HG02763 (cell line): ENCODE measurements around the gene TMEM208.

Experiments used
- ATAC-seq: cut with Tn5 transposase; IDR thresholded peaks from one replicate; pipeline ENCODE4 v1.9.1; 2021; ENCODE audit warnings: mild to moderate bottlenecking, moderate library complexity; ENCODE audit not compliant: unreplicated experiment

Gene TMEM208

DNA sequence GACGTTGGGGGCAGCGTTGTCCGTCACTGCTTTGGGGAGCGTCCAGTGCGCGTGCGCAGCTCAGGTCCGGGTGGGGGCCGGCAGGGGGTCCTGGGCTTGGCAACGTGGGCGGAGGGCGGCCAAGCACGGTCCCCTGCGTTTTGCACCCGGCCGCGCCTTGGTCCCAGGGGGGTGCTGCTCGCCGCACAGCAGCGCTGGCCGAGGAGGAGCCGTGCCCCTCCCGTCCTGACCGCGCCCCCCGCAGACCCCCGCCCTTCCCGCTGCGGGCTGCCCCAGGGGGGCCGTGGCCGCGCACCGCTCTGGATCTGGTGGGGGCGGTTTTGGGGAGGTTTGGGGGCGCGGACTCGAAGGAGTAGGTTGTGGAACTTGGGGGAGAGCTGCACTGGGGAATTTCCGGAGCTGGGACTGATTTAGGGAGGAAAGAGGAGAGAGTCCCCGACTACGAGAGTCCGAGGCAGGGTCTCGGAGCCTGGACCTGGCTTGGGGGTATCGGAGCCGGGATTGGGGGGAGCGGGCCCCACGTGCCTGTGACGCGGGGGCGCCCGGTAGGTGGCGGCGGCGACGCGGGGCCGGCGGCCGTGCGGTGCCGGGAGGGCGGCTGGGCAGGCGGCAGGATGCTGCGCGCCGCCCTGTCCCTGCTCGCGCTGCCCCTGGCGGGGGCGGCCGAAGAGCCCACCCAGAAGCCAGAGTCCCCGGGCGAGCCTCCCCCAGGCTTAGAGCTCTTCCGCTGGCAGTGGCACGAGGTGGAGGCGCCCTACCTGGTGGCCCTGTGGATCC is 21.7 kb downstream of the TMEM208 start, which contains the start of gene SLC9A5:
Gene SLC9A5 (plus strand): TSS at position 579 of the 777 bp plus-strand sequence. CDS start 36 bp downstream, at position 615.
- ATAC-seq = no peak

DNA sequence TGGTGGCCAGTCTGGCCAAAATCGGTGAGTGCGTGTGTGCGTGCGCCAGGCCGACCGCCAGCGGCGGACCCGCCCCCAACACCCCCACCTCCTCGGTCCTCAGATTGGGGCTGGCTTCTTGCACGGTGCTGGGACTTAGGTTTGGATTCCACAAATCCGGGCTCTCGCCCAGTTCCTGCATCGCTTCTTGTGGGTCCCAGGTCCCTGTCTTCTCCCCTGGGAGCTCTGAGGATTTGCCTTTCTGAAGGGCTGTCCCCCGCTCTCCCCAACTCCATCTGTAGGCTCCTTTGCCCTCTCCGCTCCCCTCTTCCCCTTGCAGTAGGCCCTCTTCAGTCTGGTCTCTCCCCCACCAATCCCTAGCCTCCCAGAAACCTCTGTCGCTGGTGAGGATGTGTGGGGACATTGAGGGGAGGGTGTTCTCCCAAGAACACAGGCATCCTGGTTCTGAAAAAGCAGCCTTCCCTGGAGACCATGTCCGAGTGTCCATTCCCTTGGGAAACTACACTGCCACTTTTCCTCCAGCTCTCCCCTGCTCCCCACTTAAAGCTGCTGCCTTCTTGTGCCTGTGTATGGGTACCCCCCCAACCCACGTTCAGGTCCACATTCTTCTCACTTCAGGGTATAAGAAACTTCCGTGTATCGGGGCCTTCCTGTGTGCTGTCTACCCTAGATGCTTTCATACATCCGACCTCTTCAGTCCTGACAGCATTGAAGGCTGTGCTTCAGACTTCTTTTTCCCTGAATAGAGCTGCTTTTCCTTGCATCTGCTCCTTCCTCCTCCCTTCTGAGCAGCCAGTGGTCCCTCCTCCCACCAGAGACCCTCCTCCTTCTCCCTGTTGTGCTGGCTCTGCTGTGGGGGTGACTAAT is 22.5 kb downstream of the TMEM208 start:
- no peak for ATAC-seq

DNA sequence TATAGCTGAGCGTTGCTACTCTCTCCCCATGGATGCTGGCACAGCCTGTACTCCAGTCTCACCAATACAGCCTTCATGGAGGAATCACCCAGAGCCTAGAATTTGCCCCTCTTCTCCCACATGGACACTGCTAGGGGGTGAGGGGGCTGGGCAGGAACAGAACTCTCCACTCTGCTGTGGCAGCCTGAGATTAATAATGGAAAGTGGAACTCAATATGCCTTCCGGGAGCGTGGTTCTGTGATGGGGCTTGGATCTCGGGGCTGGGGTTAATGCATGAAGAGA is 23.1 kb downstream of the TMEM208 start:
- no peak for ATAC-seq

DNA sequence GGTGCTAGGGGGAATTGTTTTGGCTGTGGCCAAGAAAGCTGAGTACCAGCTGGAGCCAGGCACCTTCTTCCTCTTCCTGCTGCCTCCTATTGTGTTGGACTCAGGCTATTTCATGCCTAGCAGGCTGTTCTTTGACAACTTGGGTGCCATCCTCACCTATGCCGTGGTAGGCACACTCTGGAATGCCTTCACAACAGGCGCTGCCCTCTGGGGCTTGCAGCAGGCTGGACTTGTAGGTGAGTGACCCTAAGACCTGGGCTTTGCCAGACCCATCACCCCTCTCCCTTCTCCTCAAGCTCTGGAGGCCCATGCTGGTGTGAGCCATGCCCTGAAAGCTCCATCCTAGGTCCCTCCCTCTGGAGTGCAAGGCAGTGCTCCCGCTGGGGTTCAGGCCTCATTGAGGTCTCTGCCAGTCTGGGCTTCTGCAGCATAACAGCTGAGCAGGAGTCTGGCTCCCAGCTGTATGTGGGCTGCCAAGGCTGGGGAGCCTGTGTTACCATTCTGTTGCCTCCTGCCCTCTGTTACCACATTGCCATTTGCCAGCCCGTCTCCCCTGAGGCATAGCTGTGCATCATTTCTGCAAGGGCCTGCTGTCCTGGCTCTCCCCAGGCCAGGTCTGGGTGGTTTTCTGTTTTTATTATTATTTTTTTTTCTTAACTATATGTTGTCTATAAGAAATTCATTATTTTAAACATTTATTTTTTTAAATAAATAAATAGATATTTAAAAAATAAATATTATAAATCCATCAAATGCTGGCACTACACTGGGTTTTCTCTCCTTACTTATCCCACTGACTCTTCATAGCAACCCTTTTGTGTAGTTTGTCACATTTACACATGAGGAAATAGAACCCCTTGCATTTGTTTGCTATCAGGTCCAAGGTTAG is 25.9 kb downstream of the TMEM208 start:
- ATAC-seq = no peak

DNA sequence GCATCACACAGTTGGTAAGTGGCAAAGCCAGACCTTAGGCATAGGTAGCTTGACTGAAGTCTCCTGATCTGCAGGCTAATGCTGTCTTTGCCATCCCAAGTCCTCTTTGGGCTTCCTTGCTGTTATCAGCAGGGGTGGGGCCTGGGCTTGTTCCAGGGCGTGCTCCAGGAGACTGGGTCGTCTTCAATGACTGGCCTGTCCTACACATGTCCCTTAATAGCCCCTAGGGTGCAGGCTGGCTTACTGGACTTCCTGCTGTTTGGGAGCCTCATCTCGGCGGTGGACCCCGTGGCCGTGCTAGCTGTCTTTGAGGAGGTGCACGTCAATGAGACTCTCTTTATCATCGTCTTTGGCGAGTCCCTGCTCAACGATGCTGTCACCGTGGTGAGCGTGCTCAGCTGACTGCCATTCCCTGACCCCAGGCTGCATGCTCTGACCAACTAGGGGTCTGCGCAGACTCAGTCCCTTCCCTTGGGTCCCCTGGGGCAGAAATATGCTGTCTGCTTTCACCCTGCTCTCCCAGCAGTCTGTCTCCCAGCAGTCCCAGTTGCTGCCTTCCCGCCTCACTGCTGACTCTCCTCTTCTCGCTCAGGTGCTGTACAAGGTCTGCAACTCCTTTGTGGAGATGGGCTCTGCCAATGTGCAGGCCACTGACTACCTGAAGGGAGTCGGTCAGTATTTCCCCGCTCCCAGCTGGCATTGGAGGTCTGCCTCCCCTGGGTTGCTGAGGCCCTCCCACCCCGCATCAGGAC is 28.0 kb downstream of the TMEM208 start:
- no peak for ATAC-seq

DNA sequence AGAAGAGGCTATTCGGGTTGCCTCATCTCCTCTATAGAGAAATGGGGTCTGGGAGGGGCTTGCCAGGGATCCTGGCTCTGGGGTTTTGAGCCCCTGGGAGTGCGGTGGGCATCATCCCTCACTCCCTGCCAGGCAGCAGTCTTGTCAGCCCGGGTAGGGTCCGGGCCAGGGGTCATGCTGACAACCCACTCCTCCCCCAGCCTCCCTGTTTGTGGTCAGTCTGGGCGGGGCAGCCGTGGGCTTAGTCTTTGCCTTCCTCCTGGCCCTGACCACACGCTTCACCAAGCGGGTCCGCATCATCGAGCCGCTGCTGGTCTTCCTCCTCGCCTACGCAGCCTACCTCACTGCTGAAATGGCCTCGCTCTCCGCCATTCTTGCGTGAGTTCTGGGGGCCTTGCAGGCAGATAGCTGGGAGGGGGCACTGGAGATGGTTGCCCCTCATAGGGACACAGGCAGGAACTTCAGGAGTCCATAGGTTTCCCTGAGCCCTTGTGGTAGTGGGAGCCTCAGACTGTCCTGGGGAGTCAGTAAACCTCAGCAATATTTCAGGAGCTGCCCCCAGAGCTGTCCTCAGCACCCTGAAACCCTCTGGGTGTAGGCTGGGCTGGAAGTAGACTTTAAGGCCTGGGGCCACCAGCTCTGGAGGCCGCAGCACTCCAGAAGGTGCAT is 28.8 kb downstream of the TMEM208 start:
- no peak for ATAC-seq

DNA sequence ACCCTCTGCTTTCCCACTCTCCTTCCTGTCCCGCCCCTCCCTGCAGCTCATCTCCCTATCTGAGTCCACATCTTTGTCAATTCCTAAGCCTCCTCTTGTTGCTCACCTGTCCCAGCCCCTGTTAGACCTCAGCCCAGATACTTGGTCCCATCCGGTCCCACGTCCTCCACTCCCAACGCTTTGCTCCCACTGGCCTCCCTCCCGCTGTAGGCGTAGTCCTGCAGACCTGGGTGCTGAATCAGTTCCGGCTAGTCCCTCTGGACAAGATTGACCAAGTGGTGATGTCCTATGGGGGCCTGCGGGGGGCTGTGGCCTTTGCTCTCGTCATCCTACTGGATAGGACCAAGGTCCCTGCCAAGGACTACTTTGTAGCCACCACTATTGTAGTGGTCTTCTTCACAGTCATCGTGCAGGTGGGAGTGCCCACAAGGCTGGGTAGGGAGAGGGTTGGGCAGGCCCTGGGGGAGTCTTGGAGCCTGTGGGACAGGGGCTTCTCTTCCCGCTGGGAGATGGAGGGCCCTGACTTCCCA is 29.8 kb downstream of the TMEM208 start:
- ATAC-seq = no peak

DNA sequence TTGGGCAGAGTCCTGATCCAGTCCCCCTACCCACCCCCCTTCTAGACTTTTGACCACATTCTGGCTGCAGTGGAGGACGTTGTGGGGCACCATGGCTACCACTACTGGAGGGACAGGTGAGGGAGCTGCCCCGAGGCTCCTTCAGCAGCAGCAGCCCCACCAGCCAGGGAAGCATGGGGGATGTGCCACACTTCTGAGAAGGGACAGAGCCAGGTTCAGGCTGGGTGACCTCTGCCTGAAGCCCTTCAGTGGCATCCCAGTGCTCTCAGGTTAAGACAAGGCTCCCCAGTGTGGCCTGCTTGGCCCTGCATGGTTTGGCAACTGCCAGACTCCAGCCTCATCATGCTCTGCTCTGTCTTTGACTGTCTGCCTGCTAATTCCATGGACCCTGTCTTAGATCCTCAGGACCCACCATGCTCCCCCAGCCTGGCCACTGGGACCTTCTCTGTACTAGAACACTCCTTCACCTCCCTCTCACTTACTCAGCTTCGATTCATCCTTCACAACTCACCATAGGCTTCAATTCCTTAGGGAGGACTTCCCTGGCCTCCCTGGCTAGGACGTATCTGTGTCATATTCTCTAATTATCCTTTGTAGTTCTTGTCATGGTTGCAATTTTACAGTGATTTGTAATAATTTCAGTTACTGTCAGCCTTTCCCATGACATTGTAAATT is 30.7 kb downstream of the TMEM208 start:
- no peak for ATAC-seq

DNA sequence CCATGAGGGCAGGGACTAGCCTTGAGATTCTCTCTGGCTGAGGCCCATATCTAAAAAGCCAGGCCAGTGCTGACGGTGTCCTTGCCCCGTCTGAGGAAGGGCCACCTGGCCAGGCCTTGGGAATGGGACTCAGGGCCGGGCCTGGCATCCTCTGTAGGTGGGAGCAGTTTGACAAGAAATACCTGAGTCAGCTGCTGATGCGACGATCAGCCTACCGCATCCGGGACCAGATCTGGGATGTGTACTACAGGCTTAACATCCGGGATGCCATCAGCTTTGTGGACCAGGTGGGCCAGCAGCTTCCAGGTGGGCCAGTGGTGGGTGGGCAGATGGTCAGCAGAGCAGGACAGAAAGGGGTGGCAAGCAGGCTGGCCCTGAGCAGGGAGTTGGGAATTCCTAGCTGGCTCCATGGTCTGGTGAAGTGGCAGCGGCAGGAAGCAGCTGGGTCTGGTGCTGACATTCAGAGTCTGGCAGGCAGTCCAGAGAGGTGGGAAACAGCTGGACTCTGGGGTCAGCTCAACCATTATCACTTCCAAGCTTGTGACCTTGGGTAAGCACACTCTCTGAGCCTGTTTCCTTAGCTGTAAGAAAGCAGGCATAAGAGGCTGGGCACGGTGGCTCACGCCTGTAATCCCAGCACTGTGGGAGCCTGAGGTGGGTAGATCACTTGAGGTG is 31.4 kb downstream of the TMEM208 start:
- ATAC-seq = no peak

DNA sequence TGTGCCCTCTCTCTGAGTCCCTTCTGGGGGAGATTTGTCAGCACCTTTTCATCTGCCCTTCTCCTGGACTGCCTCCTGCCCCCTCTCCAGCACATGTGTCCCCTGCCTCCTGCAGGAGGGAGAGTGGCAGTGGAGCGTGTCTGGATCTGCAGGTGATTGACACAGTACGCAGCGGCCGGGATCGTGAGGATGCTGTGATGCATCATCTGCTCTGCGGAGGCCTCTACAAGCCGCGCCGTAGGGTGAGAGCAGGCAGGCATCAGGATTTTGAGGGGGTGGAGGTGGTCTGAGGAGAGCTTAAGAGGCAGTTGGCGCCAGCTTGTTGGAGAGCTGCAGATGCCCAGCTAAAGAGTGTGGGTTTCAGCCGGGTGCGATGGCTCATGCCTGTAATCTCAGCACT is 32.8 kb downstream of the TMEM208 start:
- ATAC-seq = no peak

DNA sequence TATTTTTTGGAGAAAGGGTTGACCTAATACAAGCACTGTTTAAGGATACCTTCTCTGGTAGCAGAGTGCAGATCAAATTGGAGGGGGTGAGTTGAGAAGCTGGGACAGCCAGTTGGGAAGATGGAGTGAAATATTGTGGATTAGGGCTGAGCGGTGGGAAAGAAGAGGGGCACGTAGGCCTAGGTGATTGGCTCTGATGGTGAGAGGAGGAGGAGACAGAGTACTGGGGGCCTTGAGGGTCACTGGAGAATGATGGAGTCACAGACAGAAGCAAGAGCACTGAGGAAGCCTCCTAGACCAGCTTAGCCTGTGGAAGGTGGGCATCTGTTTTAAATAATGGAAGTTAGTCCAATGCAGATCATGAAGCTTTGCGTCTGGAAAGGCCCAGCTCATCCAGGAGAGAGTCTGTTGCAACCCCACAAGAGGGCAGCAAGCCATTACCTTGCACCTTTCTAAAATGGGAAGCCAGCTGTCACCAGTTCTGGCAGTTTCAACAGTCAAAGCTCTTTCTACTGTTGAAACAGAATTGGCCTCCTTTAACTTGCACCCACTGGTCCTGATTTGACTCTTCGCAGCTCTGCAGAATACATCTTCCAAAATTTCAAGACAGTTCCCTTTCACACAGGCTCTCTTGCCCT is 33.6 kb downstream of the TMEM208 start:
- ATAC-seq = no peak

DNA sequence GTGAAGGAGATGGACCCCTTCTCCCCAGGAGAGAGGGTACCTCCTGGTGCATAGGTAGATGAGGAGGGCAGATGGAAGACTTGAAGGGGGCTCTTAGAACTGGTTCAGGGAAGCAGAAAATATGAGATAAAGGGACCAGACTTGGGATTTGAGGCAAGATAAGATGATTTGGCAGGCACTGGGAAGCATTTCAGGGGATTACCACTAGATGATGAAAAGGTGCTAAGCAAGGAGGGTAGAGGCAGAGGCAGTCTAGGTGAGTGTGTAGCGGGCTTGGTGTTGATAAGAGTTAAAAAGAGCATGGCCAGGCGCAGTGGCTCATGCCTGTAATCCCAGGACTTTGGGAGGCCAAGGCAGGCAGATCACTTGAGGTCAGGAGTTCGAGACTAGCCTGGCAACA is 36.3 kb downstream of the TMEM208 start:
- ATAC-seq = no peak

DNA sequence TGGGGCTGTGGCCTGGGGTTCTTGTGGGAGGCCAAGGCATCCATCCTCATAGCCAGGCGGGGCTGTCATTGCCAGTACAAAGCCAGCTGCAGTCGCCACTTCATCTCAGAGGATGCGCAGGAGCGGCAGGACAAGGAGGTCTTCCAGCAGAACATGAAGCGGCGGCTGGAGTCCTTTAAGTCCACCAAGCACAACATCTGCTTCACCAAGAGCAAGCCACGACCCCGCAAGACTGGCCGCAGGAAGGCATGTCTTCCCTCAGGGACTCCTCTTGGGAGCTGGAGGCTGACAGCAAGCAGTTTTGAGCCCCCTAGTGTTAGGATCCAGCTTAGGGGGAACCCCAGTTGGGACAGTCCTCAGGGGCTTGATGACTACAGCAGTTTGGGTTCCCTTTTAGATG is 37.3 kb downstream of the TMEM208 start:
- ATAC-seq = no peak

DNA sequence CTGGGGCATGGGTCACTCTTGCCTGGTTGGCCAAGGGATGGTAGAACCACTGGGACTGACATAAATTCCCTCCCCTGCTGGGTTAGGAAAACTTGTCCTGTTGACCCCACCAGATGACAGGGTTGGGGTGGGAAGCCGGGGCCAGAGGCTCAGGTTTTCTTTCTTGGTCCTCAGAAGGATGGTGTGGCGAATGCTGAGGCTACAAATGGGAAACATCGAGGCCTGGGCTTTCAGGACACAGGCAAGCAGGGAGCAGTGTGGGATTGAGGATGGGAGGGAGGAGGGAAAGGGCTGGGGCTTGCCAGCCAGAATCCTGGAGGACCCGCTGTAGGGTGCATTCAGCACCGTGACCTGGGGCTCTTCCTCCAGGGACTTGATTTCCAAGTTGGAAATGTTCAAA is 37.9 kb downstream of the TMEM208 start:
- no peak for ATAC-seq

DNA sequence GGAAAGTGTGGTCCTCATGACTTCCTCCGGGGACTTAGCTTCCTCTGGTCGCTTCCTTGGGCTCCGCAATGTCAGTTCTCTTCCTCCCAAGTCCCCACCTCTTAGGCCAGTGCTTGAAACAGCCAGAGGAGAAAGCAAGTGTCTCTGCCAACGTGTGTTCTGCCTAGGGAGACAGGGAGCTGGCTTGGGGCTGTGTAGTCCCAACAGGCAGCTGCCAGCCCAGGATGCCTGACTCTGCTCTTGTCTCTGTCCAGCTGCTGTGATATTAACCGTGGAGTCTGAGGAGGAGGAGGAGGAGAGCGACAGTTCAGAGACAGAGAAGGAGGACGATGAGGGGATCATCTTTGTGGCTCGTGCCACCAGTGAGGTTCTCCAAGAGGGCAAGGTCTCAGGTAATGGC is 38.9 kb downstream of the TMEM208 start:
- no peak for ATAC-seq

DNA sequence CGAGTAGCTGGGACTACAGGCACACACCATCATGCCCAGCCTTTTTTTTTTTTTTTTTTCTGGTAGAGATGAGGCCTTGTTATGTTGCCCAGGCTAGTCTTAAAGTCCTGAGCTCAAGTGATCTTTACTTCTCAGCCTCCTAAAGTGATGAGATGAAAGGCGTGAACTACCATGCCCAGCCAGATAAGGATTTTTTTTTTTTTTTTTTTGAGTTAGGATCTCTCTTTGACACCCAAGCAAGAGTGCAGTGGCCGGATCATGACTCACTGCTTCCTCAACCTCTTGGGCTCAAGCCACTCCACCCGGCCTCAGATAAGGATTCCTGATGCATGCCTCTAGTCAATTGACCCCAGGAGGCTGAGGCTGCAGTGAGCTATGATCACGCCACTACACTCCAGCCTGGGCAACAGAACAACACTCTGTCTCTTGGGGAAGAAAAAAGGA is 41.2 kb downstream of the TMEM208 start:
- no peak for ATAC-seq

DNA sequence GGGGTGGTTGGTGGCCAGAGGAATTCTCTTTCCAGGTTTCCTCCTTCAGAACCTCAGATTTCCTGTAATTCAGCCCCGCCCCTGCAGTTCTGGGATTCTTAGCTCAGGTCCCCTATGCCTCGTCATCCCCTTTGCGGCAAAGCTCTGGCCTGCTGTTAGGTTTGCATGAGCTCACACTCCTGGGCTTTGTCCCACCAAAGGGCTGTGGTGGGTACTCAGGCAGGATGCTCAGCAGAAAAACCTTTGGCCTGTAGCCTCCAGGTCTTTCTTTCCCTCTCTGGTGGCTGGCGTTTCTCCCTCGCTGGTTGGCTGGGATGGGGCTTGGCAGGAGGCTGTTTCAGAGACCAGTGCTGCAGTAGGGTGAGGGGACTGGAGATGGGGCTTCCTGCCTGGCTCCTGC is 42.8 kb downstream of the TMEM208 start:
- no peak for ATAC-seq

DNA sequence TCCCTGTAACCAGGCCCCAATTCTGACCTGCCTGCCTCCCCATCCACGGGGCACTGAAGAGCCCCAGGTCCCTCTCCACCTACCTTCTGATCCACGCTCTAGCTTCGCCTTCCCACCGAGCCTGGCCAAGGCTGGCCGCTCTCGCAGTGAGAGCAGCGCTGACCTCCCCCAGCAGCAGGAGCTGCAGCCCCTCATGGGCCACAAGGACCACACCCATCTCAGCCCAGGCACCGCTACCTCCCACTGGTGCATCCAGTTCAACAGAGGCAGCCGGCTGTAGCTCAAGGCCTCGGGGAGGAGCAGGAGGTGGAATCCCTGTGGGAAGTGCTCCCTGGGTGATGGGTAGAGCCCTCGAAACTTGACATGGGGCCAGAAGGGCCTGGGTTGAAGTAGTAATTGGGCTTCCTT is 44.0 kb downstream of the TMEM208 start:
- no peak for ATAC-seq
